Right hindlimb (tissue), 1 donor: ENCODE data around the gene TPM2.

Experiments
- DNase-seq: peaks from one replicate; pipeline ENCODE4 v3.0.0-alpha.2; 2018

TPM2 gene

GRCh38 chr9:35674025-35674361 lies 15.7 kb downstream of the TPM2 start:
- DNase-seq: no peak

- DNase-seq: no peak
Measured at GRCh38 chr9:35673132-35674024, 16.3 kb downstream of the TPM2 start, which contains the start of gene CA9. Gene CA9 (plus strand): TSS chr9:35673928. CDS start chr9:35673960, 32 bp downstream.

- no peak for DNase-seq
Measured at GRCh38 chr9:35669331-35670145, 20.2 kb downstream of the TPM2 start.

GRCh38 chr9:35667939-35668338 lies 21.8 kb downstream of the TPM2 start:
- DNase-seq: no peak

GRCh38 chr9:35666549-35666948 lies 23.2 kb downstream of the TPM2 start:
- no peak for DNase-seq

DNA sequence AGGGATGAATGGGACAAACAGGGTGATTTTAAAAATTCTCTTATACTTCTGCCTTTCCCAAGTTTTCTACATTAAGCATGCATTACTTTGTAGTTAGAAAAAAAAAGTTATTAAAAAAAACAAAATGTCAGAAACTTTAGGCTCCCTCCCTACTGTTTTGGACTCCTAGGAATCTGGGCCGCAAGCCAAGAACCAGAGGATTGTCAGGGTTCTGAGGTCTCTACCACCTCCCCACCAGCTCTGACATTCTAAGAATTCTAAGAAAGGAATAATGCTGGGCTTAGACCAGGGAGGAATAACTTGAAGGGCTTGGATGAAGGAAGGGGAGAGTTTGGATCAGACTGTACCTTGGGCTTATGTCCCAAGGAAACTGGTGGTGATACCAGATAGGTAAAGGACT lies 23.7 kb downstream of the TPM2 start:
- DNase-seq: no peak

DNA sequence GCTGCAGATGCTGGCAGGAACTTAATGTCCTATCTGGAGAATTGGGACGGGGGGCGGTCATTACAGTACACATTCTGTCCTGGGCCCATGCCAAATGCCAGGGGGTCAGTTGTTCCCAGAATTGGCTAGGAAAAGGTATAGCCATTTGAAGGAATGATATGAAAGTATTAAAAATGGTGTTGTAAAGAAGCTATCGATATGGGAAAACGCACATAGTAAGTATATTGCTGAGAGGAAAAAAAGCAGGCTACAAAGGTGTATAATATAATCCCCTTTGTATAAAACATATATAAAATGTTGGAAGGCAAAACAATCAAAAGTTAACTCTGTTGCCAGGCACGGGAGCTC lies 24.3 kb downstream of the TPM2 start:
- no peak for DNase-seq

DNA sequence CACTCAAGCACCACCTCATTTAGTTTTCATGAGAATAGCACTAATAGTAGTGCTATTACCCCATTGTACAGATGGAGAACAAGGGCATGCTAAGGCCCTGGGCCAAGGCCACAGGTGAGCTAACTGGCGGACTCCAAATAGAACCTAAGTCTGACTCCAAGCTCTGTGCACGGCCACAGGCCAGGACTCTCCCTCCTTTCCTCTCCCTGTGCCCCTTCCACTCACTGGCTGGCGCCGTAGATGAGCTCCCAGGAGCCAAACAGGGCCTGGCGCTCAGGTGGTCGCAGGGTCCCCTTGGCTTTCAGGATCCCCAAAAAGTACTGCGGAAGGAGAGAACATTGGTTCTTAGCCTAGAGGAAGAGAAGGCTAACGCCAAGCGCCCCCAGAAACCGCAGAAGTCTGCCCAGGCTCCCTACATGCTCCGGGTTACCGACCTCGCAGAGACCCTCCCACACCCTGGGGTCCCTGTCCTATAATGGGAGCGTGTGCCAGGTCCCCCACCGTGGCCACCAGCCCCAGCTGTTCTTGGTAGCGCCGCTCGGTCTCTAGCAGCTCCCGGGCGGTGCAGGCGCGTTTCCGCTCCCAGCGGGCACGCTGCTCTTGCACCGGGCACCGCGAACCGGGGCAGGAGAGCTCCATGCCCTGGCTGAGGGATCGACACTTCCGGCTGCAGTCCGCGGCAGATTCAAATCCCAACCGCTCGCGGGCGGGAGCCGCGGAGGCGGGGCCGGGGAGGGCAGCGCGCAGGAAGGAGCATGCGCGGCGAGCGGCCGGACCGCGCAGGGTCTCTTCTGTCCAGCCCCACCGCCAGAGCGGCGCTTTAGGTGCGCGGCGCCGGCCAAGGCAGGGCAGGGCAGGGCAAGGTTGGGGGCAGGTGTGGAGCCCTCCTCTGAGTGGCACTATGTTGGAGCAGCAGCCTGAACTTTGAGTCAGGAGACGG lies 24.9 kb downstream of the TPM2 start, which contains the start of gene ARHGEF39:
ARHGEF39 (minus strand) TSS at position 665 of the 940 bp plus-strand sequence; CDS start at position 639, 26 bp downstream.
- DNase-seq: peak; percentile 88

- DNase-seq: no peak
Measured at GRCh38 chr9:35662437-35662836, 27.3 kb downstream of the TPM2 start.

- DNase-seq: no peak
Measured at GRCh38 chr9:35661756-35662350, 27.9 kb downstream of the TPM2 start.

DNA sequence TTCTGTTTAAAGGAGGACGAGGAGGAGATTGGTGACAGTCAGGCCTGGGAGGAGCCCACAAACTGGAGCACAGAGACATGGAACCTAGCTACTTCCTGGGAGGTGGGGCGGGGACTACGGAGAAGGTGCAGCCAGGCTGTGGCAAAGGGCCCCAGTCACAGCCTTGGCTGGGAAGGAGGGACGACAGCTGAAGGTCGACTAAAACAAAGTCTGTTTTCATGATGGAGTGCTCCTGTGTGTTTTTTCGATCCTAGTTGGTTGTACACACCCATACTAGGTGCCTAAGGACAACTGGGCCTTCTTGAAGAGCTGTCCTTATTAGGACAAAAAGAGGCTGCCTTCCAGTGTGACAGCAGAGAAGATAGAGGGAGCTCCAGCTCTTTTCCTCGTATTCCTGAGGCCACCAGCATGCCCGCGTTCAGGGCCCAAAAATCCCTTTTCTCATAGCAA lies 28.7 kb downstream of the TPM2 start:
- DNase-seq: no peak

DNA sequence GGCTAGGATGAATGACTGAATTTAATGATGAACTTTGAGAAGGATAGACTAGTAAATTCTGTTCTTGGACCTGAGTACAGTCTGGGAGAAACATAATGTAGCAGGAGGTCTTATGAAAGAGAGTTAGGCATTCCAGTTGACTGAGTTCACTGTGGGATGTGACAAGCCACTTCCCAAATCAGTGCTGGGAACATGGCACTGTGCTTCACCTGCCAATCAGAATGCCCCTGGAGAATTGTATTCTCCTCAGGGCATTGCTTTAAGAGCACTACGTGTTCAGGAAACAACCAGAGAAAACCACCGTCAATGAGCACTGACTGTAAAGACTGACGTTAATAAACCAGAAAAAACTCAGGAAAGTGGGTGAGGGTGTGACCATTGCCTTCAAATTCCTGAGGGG lies 30.4 kb downstream of the TPM2 start:
- no peak for DNase-seq

- no peak for DNase-seq
Measured at GRCh38 chr9:35658968-35659220, 30.8 kb downstream of the TPM2 start.

DNA sequence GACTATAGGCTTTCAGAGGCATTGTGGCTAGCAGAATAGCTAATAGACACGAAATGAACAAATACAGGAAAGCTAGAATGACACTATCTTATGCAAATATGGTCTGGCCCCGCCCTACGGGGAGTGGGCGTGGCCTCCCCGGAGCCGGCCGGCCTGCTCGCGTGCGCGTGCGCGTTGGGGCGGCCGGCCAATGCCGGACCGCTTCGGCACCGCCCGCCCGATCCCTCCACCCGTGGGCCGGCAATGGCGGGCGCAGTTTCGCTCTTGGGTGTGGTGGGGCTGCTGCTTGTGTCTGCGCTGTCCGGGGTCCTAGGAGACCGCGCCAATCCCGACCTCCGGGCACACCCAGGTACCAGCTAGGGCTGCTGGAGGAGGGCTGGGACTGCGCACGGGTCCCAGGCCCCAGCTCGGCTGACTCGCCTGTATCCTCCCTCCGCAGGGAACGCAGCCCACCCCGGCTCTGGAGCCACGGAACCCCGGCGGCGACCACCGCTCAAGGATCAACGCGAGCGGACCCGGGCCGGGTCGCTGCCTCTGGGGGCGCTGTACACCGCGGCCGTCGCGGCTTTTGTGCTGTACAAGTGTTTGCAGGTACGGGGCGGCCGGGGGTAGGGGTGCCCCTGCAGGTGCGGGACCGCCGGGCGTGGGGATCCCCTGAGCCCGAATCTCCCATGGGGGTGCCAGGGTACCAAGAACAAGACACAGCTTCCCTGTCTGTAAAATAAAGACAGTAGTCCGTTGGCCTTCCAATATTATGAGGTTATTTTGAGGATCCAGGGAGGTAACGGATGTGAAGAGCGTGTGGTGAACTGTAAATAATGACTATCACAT lies 31.4 kb downstream of the TPM2 start, which contains the start of gene CCDC107:
CCDC107 (plus strand) TSS at position 156 of the 831 bp plus-strand sequence; CDS start at position 244, 88 bp downstream.
- DNase-seq: peak; percentile 93

DNA sequence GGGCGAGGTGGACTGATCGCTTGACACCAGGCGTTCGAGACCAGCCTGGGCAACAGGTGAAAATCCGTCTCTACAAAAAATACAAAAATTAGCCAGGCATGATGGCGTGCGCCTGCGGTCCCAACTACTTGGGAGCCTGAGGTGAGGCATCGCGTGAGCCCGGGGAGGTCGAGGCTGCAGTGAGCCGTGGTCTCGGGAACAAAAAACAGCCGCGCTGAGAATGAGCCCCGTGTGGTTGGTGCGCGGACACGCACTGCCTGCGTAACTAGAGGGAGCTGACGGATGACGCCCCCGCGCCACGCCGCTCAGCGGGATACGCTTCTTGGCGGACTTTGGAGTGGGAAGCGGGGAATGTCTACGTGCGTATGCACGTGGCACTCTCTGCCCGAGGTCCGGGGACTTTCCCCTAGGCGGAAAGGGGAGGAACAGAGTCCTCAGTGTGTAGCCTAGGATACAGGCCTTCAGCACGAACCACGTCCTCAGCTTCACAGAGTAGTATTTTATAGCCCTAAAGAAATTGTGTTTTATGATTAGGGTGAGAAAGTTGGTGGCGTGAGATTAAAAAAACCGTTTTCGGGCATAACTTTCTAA lies 32.1 kb downstream of the TPM2 start, which contains the start of gene RMRP:
RMRP (minus strand) TSS at position 474 of the 591 bp plus-strand sequence.
- DNase-seq: peak; percentile 98

DNA sequence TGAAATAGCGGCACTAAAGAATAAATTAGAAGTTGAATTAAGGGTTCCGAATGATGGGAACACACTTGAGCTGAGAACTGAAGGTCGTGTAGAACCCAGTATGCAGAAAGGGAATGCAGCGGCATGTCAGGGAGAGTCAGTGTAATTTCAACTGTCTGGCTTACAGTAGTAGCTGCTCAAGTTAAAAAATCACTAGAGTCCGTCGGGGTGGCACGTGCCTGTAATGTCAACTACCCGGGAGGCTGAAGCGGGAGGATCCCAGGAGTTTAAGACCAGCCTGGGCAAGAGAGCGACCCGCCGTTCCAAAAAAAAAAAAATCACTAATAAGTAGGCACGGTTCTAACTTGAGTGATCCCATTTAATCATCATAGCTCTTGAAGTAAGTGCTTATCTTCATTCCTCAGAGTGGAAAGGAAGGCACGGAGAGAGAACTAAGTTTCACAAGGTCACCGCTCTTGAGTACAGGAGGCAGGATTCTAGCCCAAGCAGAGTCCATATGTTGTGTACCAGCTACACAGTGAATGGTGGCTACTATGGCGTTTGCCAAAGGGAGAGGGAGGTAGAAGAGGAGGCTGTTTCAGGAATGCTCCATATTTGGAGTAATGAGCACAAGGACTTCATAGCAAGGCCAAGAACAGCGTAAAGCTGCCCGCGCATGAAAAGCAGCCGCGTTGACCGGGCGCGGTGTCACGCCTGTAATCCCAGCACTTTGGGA lies 32.7 kb downstream of the TPM2 start:
- DNase-seq: no peak

- no peak for DNase-seq
Measured at GRCh38 chr9:35656348-35656747, 33.4 kb downstream of the TPM2 start.

GRCh38 chr9:35653611-35654010 lies 36.1 kb downstream of the TPM2 start:
- DNase-seq: no peak

DNA sequence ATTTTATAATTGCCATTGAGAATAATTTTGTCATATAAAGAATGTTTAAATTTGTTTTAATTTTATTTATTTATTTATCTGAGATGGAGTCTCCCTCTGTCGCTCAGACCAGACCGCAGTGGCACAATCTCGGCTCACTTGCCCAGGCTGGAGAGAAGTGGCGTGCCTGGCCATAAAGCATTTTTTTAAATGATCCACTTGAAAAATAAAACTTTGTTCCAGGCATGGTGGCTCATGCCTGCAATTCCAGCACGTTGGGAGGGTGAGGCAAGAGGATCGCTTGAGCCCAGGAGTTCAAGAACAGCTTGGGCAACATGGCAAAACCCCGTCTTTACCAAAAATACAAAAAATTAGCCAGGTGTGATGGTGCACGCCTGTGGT lies 36.9 kb downstream of the TPM2 start:
- DNase-seq: no peak
